ENCODE data around the gene CTSO.

CTSO gene, protein sequence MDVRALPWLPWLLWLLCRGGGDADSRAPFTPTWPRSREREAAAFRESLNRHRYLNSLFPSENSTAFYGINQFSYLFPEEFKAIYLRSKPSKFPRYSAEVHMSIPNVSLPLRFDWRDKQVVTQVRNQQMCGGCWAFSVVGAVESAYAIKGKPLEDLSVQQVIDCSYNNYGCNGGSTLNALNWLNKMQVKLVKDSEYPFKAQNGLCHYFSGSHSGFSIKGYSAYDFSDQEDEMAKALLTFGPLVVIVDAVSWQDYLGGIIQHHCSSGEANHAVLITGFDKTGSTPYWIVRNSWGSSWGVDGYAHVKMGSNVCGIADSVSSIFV

DNA sequence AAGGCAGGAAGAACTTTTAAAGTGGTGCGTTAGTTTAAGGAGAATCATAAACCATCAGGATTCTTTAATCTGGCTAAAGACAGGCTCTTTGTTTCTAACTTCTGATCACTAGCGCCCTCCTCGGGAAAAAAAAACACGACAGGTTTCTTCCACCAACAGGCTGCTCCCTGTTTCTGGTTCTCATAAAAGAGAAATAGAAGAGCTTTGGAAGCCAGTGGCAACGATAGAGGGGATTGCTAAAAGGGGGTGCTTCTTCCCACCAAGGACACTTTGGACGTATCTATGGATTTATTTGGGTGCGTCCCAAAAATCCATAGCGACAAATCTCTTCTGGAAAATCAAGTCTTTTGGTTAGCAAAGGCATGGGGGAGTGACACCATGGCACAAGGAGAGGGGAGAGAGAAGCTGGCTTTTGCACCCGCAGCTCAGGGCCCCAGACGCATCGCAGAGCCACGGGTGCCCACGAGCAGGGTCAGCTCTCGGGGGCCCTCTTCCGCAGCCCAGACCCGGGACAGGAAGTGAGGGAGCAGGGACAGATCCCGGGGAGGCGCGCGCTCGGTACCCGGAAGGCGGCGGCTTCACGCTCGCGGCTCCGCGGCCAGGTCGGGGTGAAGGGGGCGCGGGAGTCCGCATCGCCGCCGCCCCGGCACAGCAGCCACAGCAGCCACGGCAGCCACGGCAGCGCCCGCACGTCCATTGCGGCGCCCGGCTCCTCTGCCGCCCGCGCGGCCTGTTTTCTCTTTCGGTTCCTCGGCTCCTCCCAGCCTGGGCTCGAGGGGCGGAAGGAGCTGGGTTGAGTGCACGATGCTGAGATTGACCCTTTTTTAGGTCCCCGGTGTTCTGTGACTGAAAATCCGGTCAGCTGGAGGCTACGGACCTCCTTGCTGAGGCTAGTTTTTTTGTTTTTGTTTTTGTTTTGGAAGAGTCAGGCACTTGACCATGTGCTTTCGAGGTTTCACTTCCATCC is at the start of gene CTSO:
Gene CTSO, minus strand, starts transcription at position 716 of the 967 bp plus-strand sequence. Its CDS starts 19 bp downstream, at position 697.
- DNase-seq = peak; percentile 63

DNA sequence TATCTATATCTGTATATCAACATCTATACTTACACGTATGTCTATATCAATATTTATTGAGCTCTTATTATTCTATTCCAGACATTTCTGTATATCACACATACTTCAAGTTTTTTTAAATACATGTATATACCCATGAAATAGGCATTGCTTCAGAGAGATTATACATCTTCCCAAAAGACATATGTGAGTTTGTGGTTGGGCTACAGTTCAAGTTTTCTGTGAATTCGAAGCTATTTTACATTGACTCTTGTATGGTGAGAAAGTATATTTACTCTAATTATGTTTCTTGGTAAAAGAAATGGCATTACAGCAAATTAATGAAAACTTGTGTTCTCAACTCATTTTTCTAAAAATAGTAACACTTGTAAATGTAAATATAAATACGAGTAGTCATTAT is 46.8 kb upstream of the CTSO start:
- DNase-seq = no peak

DNA sequence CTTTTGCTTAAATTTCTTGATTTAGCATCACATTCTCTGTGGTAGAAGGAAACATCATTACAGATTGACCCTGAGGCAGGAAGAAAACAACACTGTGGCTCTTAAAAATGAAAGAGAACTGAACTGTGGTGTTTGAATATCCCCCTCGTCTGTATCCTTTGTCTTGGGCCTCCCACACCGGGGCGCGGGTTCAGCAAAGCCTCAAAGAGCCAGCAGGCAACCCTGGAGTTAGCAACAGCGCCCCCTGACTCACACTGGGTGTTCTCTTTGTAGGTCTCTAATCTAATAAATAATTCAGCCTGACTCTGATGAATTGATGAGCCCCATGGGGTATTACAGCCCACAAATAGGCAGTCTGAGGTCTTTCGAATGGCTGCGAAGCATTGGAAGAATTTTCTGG is 46.1 kb upstream of the CTSO start:
- no peak for DNase-seq

DNA sequence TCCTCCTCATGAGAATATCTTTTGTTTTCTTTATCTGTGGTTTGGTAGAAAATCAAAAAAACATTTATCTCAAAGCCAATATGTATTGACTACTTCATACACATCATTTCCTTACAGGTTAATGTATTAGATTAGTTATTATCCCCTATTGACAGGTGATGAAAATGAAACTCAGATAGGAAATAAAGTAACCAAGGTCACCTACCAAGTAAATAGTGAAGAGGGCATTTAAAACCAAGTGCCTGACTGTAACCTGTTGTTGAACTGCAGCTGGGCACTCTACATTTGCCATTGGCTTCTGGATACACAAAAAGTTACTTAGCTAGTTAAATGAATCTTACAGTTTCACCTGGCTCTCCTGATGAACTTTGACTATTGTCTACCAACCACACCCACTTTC is 41.4 kb upstream of the CTSO start:
- DNase-seq = no peak

DNA sequence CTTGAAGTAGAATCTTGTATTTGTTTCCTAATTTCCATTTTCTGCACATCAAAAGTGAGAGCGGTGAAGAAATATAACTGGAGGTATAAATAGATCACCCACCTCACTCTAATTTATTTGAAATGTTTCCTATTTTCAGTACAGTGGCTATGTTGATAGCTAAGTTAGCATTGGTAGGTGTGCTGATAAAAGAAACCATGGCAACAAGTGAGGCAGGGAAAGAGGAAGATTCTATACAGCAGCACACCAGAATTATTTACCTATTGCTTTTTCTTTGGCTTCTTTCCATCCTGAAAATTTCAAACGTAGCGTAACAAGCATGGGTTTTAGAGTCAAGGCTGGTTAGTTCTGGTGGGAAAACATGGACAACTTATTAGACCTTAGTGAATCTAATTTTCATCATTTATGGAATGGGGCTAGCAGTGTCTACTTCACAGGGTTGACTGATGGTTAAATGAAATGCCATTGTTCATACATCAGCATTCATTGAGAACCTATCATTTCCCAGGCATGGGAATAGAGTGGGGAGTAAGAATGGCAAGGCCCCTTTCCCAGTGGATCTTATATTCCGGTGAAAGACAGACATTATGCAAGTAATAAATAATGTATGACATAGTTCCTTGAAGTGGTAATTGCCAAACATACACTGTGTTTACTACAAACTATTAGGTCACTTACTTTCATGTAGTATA is 30.6 kb upstream of the CTSO start:
- DNase-seq = no peak

DNA sequence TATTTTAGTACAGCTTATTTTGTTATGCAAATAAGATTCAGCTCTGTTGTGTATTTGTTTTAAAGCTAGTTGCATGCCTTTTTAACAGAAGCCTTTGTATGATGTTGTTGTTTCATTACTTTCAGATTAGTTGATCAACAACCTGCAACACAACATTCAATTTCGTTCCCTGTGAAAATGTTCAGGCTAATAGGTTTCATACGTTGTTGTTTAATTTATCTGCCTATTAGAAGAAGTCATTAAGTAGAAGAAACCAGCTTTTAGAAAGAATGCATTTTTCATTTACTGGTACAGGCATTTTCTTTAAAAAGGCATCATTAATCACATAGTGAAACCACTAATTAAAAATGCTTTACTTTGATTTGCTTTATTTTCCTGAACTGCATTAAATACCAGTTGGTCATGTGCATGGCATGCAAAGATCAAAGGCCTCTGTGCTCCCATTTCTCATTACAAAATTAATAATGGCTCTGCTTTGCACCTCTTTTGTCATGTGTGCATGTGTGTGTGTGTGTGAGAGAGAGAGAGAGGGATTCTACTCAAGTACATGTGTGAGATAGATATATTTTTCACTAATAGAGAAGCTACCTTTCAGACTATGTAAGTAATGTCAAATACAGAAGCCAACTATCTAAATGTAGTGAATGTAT is 29.2 kb upstream of the CTSO start:
- DNase-seq = no peak

DNA sequence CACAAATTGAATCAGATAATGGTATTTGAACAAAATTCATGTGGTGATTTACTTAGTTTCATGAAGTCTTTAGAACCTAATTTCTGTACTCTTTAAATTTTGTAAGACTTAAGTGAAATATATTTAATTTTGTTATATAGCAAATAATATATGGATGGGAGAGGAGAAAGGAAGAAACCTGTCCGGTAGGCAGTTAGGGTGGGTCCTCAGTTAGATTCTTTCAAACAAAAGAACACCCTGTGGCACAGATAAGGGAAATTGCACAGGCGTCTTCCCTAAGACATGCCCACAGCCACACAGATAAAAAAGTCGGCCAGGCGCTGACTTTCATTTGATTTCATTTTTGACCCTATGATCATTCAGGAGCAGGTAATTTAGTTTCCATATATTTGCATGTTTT is 25.1 kb upstream of the CTSO start:
- no peak for DNase-seq

DNA sequence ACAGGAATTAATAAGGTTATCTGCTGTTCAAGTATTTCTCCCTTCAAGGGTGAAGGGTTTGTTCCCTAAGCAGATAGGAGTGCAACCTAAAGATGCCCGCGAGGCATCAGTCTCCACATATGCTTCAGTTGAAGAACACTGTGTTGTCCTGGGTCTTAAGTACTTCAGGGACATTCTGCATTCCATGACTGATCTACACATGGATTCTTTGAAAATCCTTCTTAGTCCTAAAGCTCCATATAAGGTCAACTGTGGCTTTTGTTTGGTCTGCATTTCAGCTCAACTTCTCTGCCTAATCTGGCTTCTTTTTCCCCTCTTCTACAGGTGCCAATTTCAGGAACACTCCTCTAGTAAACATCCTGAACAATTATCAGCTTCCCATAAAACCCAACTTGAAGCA is 21.8 kb upstream of the CTSO start:
- no peak for DNase-seq

DNA sequence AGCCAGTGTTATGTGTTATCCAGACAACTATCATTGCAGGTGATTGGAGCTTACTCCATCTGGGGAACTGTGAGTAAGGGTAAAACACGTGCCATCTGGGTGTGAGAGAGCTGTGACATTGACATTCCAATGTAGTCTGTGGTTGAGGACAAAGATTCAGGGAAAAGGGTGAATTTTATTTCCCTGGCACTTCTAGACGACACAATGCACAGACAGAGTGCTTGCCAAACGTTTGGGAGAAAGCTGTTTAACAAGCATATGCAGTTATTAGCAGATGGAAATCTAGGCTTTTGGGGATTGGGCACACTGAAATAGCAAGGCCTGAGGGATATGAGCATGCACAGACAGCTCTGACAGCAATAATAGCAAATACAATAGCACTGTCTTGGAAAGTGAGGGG is 21.3 kb upstream of the CTSO start:
- DNase-seq = no peak

DNA sequence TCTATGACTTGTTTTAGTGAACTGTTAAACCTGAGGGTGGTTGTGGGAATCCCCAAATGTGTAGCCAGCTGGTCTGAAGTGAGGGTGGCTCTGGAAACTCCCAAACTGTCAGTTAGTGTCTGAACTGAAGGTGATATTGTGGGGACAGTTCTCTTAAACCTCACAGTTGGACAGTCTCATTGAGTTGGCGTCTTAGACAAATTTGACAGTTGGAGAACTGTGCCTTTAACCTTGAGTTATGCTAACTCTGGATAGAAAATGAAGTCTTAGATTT is 20.7 kb upstream of the CTSO start:
- DNase-seq = no peak

DNA sequence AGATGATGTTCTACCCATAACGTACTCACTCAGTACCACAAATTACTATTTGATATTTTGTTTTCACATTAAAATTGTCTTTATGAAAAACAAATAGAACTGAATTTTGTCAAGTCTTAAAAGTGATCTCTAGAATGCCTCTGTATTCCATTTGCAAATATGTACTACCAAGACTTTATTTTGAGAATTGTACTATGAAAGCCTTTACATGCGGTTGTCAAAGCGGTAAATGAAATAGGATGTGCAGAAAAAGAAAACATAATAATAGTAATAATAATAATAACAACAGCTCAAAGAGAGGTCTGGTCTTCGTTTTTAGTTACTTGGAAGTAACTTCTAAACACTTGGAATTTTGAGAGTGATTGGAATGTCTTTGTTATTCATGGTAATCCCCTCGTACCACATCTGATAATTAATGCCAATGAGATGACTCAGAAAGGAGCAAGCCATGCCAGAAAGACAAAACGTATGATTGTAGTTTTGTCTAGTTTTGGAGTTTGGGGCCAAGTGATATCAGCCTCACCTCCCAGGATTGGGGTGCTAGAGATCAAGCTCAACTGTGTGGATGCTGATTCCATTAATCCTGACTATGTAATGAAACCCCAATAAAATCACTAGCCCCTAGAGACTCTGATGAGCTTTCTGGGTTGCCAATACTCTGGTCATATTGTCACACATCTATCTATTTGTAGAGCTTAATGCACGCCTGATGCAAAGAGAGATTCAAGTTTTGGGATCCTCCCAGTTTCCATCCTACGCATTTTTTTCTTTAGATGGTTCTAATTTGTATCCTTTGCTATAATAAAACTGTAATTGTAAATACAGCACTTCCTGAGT is 20.2 kb upstream of the CTSO start:
- no peak for DNase-seq

DNA sequence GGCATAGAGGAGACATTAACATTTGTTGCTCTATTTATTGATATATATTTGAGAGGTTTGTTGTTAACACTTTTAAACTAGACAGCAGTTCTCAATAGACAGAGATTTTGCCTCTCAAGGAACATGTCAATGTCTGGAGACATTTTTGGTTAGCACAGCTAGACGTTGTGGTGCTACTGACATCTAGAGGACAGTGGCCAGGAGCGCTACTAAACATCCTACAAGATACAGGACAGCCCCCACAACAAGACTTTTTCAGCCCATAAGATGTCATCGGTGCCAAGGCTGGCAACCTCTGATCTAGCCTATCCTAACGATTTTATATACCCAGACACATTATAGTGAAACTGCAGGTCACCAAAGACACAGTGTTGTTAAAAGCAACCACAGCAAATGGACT is 18.4 kb upstream of the CTSO start:
- DNase-seq = no peak

DNA sequence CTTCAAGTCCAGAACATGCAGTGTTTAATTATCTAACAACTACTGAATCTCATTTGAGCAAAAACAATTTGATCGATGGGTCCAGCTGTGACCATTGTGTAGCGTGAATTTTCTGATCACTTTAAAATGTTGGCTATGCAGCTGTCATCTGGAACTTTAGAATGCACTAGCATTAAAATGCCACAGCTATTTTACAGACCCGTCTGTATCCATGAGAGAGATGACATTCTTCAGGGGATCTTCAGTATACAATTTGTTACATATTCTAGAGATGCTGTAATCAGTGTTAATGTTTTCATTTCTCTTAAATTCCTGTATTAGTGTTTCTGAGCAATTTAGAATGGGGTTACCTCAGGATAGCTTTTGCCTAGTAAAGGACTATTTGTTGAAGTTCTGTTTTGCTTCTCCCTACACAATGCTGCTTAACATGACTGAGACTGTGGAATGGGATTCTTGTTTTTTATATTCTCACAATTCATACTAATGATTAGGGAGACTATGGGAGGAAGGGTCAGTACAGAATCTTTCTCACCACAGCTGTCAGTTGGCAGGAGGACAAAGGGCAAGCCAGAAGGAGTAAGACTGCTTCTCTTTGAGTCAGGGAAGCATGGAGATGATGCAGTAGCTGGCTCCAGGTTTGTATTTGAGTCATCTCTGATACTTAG is 13.2 kb upstream of the CTSO start:
- DNase-seq = no peak

DNA sequence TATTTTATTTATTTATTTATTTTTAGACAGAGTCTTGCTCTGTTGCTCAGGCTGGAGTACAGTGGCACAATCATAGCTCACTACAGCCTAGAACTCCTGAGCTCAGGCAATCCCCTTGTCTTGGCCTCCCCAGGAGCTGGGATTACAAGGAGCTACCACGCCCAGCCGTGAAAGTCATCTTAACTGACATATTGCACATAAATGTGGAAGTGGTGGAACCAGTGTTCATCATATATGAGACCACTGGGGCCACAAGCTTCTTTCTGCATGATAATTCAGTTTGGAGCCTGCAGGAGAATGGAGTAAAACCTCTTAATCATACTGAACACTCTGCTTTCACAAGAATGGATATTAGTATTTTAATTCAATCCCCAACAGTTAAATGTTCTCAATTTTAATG is 12.5 kb upstream of the CTSO start:
- DNase-seq = no peak

DNA sequence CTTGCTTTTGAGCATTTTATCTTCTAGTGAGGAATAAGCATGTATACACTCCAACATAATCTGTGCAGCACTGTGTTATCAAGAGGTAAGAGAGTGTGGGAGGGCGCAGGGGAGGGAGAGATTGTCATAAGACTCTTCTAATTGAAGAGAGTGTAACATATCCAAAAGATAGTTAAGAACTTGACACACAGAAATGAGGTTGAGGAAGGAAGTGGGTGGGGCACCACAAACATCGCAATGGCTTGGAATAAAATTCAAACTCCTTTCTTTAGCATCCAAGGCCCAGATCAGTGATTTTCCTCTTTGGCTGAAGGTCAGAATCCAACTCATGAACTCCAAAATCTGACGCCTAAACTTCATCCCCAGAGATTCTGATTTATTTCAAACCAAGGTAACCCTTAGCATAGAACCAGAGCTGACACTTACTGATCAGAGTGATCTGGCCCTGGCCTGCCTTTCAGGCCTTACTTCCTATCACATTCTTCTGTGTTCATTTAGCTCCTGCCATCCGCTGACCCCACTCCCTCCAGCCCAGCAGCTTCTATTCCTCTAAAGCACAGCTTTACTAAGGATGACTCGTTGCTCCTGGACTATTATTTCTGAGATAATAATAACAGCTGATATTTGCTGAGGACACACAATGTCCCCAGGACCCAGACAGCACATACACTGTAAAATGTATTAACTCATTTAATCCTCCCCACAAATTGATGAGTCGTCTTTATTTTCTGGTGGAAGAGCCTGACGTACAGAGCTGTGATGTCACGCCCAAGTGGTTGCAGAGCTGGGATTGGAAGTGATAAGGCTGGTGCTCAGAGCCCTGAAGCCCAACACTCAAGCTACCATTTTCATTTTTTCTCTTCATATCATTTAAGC is 10.6 kb upstream of the CTSO start:
- no peak for DNase-seq

DNA sequence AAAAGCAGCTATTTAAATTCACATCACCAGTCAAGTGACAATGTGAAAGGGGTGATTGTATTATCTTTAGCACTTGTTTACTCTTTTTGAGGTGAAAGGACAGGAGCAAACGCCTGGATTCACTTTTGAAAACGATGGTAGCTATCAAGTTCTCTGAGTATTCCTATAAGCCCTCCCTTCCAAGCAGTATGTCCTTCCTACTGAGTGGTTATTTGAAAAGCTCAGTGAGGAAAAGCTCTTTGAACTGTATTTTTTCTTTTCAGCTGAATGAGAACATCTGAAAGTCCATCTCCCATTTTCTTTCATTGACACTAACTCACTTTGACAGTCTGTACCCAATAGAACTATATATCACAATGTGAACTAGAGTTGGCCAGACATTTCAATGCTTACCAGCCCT is 9.1 kb upstream of the CTSO start:
- no peak for DNase-seq

DNA sequence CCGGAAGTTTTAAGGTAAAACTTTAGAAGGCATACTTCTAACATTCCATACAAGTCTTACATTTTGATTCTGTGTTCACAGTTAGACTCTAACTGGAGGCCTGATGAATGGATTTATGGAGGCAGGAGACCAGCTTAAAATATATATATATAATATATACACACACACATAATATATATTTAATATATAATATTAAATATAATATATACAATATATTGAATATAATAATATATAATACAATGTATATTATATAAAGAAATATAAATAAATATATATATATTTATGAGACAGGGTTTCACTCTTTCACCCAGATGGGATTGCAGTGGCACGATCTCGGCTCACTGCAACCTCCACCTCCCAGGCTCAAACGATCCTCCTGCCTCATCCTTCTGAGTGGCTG is 7.9 kb upstream of the CTSO start:
- DNase-seq = no peak

DNA sequence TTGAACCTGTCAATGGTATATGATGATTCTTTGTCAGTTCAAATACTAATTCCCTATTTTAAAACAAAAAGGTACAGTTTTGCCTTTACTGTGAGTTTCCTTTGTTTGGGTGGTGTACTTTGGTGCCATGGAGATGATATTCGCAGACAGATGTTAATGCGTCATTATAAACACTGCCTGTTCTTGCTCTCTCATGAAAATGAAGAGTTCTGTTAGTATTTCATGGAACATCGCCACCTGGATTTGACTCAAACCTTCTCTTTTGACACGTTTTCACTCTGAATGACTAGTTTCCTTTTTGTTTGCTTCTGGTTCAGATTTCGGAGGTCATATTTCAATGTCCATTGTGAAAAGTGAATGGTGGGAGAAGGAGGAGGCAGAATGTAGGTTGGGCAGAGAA is 6.9 kb upstream of the CTSO start:
- DNase-seq = no peak

DNA sequence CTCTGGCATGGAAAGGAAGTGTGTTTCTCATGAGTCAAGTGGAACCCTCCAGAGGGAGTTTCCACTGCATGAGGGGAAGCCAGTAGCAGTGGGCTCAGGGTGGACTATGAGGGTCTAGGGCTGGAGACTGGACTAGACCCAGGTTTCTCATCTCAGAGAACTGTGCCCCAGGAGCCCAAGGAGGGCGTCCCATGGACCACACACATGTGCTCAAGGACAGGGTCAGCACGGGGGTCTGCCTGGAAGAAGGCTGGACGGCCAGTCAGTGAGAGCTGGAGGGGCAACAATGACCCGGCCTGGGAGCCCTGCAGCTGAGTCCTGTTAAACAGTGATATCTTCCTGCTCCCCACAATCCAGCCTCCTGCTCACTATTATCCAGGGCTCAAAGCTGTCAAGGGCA is 5.8 kb upstream of the CTSO start:
- no peak for DNase-seq

DNA sequence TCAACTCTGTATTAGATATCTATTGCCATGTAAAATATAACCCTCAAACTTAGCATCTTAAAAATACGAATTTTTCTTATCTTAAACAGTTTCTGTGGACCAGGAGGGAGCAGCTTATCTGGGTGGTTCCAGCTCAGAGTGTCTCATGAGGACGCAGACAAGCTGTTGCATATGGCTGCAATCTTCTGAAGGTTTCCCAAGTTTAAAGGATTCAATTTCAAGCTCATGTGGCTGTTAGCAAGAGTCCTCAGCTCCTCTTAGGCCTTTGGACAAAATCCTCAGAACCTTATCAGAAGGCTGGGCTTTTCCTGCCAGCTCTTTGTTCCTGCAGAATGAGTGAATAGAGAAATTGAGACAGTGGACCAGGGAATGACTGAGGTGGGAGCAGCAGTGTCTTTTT is 2.8 kb upstream of the CTSO start:
- DNase-seq = no peak

DNA sequence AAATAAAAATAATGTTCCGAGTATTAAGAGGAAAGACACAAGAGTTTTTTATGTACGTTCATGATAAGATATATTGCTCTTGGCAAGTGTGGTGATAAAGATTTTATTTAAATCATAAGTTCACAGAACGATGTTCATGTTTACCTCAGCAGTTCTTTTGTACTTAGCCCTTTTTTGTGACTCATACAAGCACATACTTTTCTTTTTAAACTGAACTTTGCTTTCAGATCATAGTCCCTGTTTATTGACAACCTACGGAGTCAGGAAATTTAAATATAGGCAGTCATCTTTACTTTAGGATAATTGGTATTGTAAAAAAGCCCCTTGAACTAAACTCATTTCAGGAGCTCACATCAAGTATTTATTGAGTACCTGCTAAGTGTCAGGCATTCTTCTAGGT is 1.3 kb upstream of the CTSO start:
- DNase-seq = no peak

Data from activated gamma-delta T cell treated with Interleukin-2 at 50 U/mL for 16 hours (primary cell).